Activated T-helper 2 cell treated with anti-CD3 and anti-CD28 coated beads, Interferon-gamma antibody, Interleukin-2, Interleukin-4, amounts not matched to agents 10 μg/mL and 5 μg/mL and 100 μg/mL, durations not matched to agents 14 hours and 24 hours and 36 hours (primary cell): ENCODE measurements around the gene HAND1. TPM values are rescaled to one million over a fixed set of nuclear protein-coding genes. Genes with fewer than 3 reads are reported as not detected.

ENCODE experiments used
- DNase-seq: peaks from one replicate; pipeline ENCODE4 v3.0.0; 2021; ENCODE audit warnings: low spot score
- H3K27ac Mint-ChIP-seq: one replicate; pipeline ENCODE4 v1.8.0; 2021; ENCODE audit warnings: mixed read lengths
- H3K27me3 Mint-ChIP-seq: one replicate; pipeline ENCODE4 v1.8.0; 2021; ENCODE audit warnings: low read depth, mixed read lengths
- H3K36me3 Mint-ChIP-seq: one replicate; pipeline ENCODE4 v1.8.0; 2021; ENCODE audit warnings: low read depth, mixed read lengths
- H3K4me1 Mint-ChIP-seq: one replicate; pipeline ENCODE4 v1.8.0; 2021; ENCODE audit warnings: low read depth, mixed read lengths
- H3K4me3 Mint-ChIP-seq: one replicate; pipeline ENCODE4 v1.8.0; 2021; ENCODE audit warnings: low read depth, mild to moderate bottlenecking, moderate library complexity, mixed read lengths
- H3K9me3 Mint-ChIP-seq: one replicate; pipeline ENCODE4 v1.8.0; 2021; ENCODE audit warnings: mixed read lengths
- intact Hi-C: fragments of 100-400 bp; cut with micrococcal nuclease; formaldehyde crosslinking; loops from one replicate; pipeline ENCODE4 v1.15.1; 2023
- total RNA-seq: library from RNA; stranded (reverse); gene quantifications from 2 replicates; pipeline ENCODE4 v1.2.3, GENCODE V29; 2022

HAND1 gene
- total RNA-seq, 1 donor from 2014 or later, result not detected

DNA sequence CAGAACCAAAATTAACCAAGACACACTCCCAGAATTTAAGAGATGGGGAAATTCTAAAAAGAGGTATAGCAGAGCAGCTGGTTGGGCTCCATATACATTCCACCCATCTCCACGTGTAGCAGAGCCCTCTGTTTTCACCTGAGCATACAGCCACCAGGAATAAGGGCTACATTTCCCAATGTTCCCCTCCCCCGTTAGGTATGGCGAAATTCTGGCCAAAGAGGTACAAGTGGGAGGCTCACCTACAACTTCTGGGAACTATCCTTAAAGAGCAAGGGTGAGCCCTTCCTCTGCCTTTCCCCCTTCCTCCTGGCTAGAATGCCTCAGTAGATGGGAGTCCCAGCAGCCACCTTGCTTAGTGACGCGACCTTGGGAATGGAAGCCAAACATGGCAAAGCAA is 37.5 kb downstream of the HAND1 start:
- no peak overlapping the region for H3K27ac Mint-ChIP-seq
- no peak overlapping the region for H3K4me3 Mint-ChIP-seq
- no peaks in the 10 kb centered on the region for H3K27me3 Mint-ChIP-seq
- H3K36me3 Mint-ChIP-seq, result peaks cover 64% of the 10 kb centered on the region
- DNase-seq, result no peak
- intact Hi-C loops, result loop anchor here (10.0 kb wide), 2 partner anchors 246 to 504 kb away; partner anchors contain the start of genes GALNT10 and MRPL22
- H3K9me3 Mint-ChIP-seq, result no peaks in the 10 kb centered on the region
- peaks cover 9% of the 10 kb centered on the region for H3K4me1 Mint-ChIP-seq

DNA sequence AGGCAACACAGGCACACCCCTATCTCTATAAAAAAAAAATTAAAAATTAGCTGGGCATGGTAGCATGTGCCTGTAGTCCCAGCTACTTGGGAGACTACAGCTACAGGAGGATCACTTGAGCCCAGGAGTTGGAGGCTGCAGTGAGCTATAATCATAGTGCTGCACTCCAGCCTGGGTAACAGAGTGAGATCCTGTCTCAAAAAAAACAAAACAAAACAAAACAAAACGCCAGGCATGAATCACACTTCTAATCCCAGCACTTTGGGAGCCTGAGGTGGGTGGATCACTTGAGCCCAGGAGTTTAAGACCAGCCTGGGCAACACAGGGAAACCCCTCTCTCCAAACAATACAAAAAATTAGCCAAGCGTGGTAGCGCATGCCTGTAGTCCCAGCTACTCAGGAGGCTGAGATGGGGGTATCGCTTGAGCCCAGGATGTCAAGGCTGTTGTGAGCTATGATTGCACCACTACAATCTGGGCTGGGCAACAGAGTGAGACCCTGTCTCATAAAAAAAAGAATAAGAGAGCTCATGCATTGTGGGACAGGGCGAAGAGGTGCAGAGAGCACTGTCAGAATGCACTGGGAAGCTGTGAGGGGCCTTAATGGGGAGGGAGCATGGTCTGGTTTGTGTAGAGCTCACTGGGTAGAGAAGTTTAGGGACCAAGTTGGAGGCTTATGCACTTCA is 40.6 kb downstream of the HAND1 start:
- Mint-ChIP-seq H3K9me3 (no peaks in the 10 kb centered on the region), H3K27me3 (no peaks in the 10 kb centered on the region), H3K36me3 (peaks cover 70% of the 10 kb centered on the region), H3K4me3 (no peak overlapping the region), H3K27ac (no peak overlapping the region), H3K4me1 (peaks cover 4% of the 10 kb centered on the region)
- no peak for DNase-seq
- intact Hi-C loops, result no loop called here

DNA sequence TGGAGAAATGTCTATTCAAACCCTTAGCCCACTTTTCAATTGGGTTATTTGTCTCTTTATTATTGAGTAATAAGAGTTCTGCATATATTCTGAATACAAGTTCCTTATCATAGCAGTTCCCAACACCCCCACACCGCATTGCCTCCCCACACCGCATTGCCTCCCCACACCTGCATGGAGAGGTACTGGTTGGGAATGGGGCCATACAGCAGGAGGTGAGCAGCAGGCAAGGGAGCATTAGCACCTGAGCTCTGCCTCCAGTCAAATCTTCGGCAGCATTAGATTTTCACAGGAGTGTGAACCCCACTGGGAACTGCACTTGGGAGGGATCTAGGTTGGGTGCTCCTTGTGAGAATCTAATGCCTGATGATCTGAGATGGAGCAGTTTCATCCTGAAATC is 42.8 kb downstream of the HAND1 start:
- no peak for DNase-seq
- Mint-ChIP-seq H3K9me3 (no peaks in the 10 kb centered on the region), H3K4me1 (no peaks in the 10 kb centered on the region), H3K4me3 (no peak overlapping the region), H3K27me3 (no peaks in the 10 kb centered on the region), H3K36me3 (peaks cover 63% of the 10 kb centered on the region), H3K27ac (no peak overlapping the region)
- intact Hi-C loops, result no loop called here

DNA sequence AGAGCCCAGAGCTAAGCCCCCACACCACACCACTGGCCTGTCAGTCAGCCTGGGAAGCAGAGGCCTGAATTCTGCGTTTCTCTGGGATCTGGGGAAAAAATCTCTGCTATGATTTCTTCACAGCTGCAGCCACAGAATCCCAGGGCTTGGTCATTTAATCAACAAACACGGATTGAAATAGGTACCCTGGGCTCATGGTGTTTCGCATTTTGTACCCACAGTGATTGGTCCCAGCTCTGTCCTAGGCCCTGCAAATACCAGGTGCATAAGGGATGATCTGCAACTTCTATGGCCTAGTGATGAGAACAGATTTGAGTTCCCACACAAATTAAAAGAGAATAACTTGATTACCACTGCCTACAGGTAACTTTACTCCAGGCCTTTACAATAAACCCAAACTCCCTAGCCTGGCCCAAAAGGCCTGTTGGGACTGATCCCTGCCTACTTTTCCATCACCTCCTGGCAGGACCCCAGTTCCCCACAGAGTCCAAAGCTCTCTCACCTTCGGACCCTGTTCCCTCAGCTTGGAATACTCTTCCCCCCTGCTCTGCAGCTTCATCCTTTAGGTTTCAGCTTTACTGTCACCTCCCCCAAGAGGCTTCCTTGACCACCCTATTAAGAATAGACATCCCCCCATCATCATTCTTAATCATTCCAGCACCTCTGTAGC is 46.9 kb downstream of the HAND1 start:
- Mint-ChIP-seq H3K4me3 (no peak overlapping the region), H3K27me3 (no peaks in the 10 kb centered on the region), H3K4me1 (peaks cover 2% of the 10 kb centered on the region), H3K27ac (no peak overlapping the region), H3K9me3 (peaks cover 3% of the 10 kb centered on the region), H3K36me3 (peaks cover 44% of the 10 kb centered on the region)
- intact Hi-C loops, result no loop called here
- no peak for DNase-seq

DNA sequence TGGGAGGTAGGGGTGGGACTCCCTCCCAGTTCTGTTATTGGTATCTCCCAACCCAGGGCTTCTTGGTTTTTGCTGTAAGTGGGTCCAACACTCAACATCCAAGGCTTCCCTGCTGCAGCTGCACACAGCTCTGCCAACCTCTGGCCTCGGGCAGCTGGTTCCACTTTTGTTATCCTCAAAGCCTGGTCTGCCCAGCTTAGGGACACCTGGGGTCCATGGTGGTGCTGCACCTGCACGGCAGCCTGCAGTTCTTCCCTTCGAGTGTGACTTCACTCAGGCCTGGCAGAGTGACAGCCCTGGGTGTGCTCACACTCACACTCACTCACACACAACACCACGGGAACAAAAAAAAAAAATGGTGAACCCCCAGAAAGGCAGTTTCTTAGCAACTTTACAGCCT is 47.6 kb downstream of the HAND1 start:
- H3K27ac Mint-ChIP-seq, result no peak overlapping the region
- peaks cover 2% of the 10 kb centered on the region for H3K4me1 Mint-ChIP-seq
- intact Hi-C loops, result no loop called here
- no peaks in the 10 kb centered on the region for H3K27me3 Mint-ChIP-seq
- DNase-seq, result no peak
- H3K4me3 Mint-ChIP-seq, result no peak overlapping the region
- H3K36me3 Mint-ChIP-seq, result peaks cover 39% of the 10 kb centered on the region
- peaks cover 3% of the 10 kb centered on the region for H3K9me3 Mint-ChIP-seq

DNA sequence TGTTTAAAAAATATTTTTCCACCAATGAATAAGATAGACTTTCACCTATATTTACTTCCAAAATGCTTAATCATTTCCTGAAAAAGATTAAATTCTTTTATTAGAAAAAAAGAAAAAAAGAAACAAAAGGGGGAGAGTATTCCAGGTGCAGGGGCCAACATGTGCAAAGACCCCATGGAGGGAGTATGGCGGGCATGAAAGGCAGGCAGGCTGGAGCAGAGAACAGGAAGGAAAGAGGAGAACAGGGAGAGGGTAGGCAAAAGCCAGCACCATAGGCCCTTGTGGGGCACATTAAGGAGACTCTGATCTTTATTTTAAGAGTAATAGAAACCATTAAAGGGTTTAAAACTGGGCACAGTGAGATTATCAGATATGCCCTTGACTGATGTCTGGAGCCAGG is 48.7 kb downstream of the HAND1 start:
- intact Hi-C loops, result no loop called here
- H3K36me3 Mint-ChIP-seq, result peaks cover 46% of the 10 kb centered on the region
- H3K27me3 Mint-ChIP-seq, result no peaks in the 10 kb centered on the region
- peaks cover 3% of the 10 kb centered on the region for H3K9me3 Mint-ChIP-seq
- H3K27ac Mint-ChIP-seq, result no peak overlapping the region
- no peak for DNase-seq
- no peak overlapping the region for H3K4me3 Mint-ChIP-seq
- peaks cover 2% of the 10 kb centered on the region for H3K4me1 Mint-ChIP-seq

DNA sequence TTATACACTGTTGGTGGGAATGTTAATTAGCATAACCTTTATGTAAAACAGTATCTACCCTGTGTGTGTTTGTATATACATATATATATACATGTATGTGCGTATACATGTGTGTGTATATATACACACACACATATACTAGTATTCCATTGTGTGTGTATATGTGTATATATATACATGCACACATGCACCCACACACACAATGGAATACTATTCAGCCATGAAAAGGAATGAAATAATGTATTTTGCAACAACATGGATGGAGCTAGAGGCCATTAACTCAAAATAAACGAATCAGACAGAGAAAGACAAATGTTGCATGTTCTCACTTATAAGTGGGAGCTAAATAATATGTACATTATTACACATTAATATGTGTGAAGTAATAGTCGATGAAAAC is 49.8 kb downstream of the HAND1 start:
- intact Hi-C loops, result no loop called here
- H3K27ac Mint-ChIP-seq, result no peak overlapping the region
- no peak for DNase-seq
- H3K36me3 Mint-ChIP-seq, result peaks cover 49% of the 10 kb centered on the region
- peaks cover 4% of the 10 kb centered on the region for H3K4me1 Mint-ChIP-seq
- H3K27me3 Mint-ChIP-seq, result no peaks in the 10 kb centered on the region
- no peak overlapping the region for H3K4me3 Mint-ChIP-seq
- H3K9me3 Mint-ChIP-seq, result peaks cover 10% of the 10 kb centered on the region

Other genes starting within 250 kb of the HAND1 start
- 35.9 and 36.0 TPM in 2 replicates for gene SAP30L, start 32.2 kb downstream of the HAND1 start, total RNA-seq